GM18505 (cell line): Measurements from ENCODE around the gene PLEKHF1.

Experiments used
- ATAC-seq: cut with Tn5 transposase; IDR thresholded peaks from one replicate; pipeline ENCODE4 v1.9.1; 2021; ENCODE audit not compliant: unreplicated experiment
- POLR2A ChIP-seq: IDR thresholded peaks from 4 replicates; pipeline ENCODE4 v1.6.1; 2011; ENCODE audit warnings: borderline replicate concordance; ENCODE audit not compliant: insufficient read depth, insufficient read length; ENCODE audit errors: extremely low read depth

Gene PLEKHF1

DNA sequence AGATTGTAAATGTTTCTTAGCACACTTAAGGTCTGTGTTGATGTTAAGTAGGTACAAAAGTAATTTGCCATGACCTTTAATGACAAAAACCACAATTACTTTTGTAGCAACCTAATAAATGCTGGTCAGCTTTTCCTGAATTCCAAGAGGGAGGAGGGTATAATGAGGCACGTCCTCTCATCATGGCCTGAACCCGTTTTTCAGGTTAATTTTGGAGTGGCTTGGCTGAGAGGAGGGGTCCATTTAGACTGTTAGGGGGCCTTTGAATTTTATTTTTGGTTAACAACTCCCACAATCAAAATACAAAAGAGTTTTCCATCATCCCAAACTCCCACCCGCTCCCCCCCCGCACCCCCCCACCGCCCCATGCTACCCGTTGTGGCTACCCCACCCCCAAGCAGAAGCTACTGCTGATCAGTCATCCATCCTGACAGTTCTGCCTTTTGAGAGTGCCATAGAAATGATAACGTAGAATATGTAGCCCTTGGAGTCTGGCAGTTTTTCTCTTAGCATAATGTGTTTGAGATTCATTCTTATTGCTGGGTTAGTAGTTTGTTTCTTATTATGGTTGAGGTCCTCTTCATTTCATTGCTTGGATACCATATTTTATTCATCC lies 14.4 kb upstream of the PLEKHF1 start:
- no peak for ATAC-seq
- TF ChIP-seq POLR2A = no peak

- no peak for ATAC-seq
- TF ChIP-seq POLR2A = no peak
Measured at GRCh38 chr19:29651622-29652394, 13.5 kb upstream of the PLEKHF1 start.

DNA sequence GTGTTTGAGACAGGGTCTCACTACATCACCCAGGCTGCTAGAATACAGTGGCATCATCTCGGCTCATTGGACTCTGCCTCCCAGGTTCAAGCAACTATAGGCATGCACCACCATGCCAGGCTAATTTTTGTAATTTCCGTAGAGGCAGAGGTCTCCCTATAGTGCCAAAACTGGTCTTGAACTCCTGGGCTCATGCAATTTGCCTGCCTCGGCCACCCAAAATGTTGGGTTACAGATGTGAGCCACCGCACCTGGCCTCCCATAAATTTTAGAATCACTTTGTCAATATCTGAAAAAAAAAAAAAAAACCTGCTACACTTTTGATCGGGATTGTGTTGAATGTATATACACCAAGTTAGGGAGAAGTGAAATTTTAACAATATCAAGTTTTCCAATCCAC lies 11.9 kb upstream of the PLEKHF1 start:
- ATAC-seq = no peak
- TF ChIP-seq POLR2A = no peak

- no peak for ATAC-seq
- no peak for TF ChIP-seq POLR2A
Measured at GRCh38 chr19:29655648-29656335, 9.5 kb upstream of the PLEKHF1 start.

- no peak for ATAC-seq
- no peak for TF ChIP-seq POLR2A
Measured at GRCh38 chr19:29658221-29658991, 6.9 kb upstream of the PLEKHF1 start.

DNA sequence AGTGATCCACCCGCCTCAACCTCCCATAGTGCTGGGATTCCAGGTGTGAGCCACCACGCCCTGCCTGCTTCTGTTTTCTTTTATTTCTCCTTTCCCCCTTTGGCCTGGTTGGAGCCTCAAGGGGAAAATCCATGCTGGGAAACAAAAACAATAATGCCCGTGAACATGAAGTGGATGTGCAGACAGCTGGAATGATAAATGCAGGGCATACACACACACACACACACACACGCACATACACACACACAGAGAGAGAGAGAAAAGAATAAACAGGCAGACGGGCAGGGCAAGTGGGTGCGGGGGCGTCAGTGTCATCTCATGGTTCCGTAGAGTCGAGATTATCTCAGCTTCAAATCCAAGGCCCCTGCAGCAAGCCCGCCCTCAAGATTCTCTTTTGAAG lies 4.4 kb upstream of the PLEKHF1 start:
- TF ChIP-seq POLR2A = no peak
- ATAC-seq = no peak

DNA sequence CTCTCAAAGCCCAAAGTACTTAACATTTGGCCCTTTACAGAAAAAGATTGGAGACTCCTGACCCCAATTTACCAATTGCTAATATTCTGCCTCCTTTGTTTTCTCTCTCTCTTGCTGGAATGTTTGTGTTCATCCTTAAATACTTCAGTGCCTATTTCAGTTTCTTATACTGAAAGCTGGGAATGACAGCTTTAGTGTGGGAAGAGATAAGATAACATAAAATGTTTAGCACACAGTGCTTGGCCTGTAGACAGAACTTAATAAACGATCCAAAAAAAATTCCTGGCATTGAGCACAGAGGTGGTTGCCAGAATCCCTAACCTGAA lies 3.0 kb upstream of the PLEKHF1 start:
- TF ChIP-seq POLR2A = no peak
- no peak for ATAC-seq

DNA sequence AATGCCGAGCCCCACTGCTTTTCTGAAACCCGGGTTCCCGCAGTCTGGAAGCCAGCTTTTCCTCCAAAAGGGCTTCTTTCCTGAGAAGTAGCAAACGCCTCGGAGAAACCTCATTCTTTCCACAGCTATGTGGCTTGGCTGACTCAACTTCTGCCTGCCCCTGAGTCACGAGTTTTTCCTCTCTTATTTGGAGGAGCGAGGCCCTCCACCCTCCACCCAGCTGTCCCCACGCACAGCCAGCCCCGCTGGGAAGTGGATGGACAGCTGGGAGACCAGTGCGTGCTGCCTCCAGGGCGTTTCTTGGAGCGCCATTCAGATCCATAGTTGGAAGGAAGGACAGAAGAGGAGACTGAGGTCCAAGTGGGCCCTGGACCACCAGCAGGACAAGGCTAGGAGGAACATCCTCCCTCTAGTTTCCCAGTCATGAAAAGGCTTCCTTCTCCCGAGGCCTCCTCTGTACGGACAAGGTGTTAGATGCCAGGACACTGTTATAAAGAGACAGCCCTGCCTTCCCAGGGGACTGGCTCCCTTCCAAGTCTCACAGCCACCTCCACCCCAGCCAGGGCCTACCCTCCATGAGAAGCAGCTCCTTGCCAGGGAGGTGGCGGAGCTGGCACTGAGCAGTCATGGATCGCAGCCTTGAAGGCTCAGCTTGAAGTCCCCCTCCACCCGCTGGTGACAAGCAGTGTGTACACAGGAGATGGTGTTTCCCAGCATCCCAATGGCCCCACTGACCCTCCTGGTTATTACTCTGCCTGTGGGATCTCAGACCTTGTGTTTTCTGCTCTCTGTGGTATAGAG lies 2.5 kb upstream of the PLEKHF1 start:
- TF ChIP-seq POLR2A = no peak
- no peak for ATAC-seq

DNA sequence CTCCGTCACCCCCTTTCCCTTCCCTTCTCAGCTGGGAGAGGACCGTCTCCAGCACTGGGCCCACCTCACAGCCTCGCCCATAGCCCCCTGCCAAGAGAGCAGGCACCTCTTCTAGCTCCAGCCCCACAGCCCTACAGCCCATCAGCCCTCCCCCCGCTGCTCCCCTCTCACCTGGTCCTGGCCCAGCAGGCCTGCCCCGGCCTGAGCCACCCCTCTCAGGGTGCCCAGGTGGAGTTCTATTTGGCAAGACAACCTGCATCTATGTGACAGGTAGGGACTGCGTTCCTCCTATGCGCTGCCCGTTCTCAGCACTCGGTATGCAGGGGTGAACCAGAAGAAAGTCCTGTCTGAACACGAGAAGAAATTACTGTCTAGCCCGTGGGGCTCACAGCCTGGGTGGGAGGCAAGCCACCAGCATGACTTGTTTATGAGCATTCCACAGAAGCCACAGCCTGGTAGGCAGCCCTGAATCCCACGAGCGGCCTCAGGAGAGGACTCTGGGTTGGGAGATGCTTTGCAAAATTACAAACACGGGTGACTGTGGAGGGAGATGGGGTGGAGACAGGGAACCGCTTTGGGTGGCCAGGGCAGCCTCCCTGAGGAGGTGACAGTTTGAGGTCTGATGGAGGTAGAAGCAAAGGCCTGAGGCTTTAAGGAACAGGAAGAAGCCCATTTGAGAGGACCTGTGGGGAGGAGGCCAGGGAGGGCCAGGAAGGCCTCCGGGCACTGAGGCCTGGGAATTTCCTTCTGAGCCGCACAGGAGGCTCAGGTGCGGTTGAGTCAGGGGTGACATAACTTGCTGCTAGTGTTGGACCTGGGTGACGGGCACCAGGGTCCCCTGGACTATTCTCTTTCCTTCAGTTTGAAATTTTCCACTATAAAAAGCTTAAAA lies 1.2 kb upstream of the PLEKHF1 start:
- TF ChIP-seq POLR2A = no peak
- no peak for ATAC-seq

DNA sequence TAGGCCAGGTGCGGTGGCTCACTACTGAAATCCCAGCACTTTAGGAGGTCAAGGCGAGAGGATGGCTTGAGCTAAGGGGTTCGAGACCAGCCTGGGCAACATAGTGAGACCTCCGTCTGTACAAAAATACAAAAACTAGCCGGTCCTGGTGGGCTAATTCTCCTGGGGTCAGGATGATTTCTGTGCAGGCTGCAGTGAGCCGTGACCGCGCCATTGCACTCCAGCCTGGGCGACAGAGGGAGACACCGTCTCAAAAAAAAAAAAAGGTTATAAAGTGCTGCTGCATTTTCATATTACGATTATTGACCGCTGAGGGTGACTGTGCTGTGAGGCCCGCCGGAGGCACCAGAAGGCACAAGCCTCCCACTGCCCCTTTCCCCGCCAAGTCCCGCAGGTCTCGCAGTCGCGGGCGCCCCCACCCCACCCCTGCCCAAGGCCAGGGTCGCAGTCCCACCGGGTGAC lies 477 bp upstream of the PLEKHF1 start:
- ATAC-seq = no peak
- no peak for TF ChIP-seq POLR2A

- TF ChIP-seq POLR2A = no peak
- no peak for ATAC-seq
Measured at GRCh38 chr19:29665826-29666577, 741 bp downstream of the PLEKHF1 start.

DNA sequence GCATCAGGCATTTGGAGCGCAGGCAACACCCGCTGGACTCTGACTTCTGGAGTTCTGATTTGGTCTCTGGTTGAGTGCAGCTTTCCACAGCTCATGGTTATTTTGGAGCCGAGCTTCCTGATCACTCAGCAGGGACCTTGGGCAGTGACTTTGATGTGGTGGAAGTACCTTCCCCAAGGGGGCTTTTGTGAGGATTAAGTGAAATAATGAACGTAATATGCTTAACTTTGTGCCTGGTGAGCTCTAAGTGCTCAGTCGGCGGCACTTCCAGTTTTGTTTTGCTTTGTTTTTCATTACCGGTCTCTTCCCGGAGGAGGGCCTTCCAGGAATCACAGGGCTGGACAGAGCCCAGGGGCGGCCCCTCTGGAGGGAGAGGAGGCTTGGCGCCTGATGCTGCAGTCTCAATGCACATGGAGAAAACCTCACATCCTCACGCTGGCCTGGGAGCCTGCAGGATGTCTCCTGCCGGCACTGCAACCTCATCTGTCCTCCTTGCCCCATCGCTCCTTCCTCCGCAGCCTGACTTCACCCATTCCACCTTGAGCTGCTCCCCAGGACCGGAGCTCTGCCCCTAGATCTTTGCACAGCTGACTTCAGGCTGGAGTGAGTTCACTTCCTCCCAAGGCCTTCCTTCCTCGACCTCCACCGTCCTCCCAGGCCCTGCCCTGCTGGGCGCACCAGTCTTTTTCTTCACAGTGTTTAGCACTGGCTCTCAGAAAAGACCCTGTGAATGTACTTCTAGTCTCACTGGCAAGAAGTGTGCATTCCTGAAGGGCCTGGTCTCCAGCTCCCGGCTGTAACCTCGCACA lies 1.5 kb downstream of the PLEKHF1 start:
- no peak for TF ChIP-seq POLR2A
- ATAC-seq = no peak
